ENCODE results near the gene PPP1R7.

The PPP1R7 gene

DNA sequence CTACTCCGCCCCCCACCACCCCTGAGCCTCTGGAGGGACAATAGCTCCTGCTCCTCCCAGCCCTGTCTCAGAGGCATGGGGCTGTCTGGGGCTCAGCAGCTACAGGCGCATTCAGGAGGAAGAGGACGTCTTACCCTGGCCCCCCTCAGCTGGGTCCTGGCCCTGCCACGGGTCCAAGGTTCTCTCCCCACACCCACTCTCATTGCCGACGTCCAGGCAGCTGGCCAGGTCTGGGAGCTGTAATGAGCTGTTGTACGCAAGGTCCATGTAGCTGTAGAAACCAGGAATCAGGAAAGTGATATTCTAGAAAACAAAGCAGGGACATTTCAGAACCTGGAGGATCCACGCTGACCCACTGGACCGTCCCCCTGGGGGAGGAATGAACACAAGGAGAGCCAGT, 14.5 kb upstream of the PPP1R7 start:
- no peak for DNase-seq (ENCODE audit: low spot score)
- Histone ChIP-seq H3K4me3 (no peak overlapping the region), H3K27ac (no peak overlapping the region)
- TF ChIP-seq, protein P1, sequence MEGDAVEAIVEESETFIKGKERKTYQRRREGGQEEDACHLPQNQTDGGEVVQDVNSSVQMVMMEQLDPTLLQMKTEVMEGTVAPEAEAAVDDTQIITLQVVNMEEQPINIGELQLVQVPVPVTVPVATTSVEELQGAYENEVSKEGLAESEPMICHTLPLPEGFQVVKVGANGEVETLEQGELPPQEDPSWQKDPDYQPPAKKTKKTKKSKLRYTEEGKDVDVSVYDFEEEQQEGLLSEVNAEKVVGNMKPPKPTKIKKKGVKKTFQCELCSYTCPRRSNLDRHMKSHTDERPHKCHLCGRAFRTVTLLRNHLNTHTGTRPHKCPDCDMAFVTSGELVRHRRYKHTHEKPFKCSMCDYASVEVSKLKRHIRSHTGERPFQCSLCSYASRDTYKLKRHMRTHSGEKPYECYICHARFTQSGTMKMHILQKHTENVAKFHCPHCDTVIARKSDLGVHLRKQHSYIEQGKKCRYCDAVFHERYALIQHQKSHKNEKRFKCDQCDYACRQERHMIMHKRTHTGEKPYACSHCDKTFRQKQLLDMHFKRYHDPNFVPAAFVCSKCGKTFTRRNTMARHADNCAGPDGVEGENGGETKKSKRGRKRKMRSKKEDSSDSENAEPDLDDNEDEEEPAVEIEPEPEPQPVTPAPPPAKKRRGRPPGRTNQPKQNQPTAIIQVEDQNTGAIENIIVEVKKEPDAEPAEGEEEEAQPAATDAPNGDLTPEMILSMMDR (IDR thresholded peaks at IDR 0.05) = no peak

DNA sequence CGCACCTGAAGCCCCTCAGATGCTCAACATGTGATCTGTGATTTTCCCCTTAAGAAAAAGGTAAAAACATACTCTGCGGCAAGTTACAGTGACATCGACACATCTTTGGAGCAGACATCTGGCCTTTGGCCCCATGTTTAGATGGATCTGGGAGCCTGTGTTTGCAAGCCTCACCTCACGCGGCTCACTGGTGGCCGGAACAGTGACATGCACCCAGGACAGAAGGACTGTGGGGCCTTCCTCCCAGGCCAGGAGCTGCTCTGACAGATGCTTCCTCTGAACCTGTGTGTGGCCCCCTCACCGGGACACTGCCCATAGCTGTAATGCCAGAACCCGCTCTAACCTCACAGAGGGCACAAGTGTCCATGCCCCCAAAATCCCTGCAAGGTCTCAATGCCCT, 14.1 kb upstream of the PPP1R7 start:
- Histone ChIP-seq H3K4me3 (no peak overlapping the region), H3K27ac (no peak overlapping the region)
- TF ChIP-seq, protein P1 (IDR thresholded peaks at IDR 0.05) = no peak
- DNase-seq (ENCODE audit: low spot score) = no peak

DNA sequence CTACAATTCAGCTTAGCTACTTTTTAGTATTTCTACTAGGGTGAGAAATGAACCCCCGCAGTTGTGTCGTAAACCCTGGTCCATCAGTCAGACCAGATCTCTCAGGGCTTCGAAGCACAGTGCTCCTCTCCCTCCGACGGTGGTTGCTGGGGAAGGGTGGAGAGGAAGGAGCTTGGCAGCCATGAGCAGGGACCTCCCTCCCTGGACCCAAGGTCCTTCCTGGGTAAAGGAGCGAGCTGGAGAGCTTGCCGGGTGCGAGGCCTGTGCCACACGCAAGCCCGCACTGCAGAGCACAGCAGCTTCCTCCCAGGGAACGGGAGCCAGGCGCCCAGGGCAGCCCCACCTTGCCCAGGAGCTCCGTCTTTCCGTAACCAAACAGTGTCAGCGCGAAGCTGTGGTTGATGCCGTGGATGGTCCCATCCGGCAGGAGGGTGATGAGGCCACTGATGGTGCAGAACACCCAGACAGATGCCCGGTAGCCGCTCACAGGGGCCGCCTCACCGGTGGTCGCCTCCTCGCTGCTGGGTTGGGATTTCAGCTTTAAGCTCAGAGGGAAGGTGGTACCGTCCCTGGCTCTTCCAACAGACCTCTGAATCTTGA, 13.5 kb upstream of the PPP1R7 start:
- H3K27ac ChIP-seq = no peak overlapping the region
- no peak for DNase-seq (ENCODE audit: low spot score)
- TF ChIP-seq, protein P1 (IDR thresholded peaks at IDR 0.05) = no peak

DNA sequence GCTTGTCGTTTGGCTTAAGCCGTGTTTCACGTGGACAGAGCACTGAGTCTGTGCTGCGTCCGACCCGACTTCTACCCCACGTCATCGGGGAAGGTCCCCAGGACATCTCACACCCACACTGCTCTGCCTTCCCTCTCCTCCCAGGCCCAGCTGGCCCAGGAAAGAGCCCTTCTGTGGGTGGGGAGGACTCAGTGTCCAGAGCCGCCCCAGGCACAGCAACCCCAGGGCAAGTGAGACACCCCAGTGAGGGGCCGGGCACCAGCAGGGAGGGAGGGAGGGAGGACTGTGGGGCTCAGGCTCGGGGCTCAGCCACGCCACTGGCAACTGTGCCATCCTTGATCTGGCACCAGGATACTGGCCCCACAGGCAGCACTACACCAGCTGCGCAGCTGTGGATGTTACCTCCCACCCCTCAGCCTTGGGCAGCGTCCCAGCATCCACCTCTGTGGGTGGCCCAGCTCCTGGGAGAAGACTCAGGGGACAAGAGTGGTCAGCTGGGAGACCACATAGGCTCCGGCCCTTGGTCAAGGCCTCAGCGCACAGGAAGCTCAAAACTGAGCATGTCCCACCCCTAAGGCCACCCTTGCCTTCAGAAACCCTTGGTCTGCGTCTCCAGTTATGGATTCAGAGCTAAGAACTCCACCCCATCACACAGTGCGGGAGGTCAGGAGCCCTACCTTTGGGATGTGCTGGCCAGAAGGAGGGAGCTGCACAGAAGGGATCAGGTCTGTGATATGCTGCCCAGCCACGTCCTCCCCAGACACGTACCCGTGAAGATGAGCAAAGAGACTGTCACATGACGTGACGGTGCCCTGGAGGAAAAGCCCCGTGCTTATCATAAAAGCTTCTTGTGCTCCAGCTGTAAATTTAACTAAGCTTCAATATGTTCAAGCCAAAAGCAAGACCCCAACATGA, 12.7 kb upstream of the PPP1R7 start:
- DNase-seq (ENCODE audit: low spot score) = no peak
- no peak overlapping the region for H3K27ac ChIP-seq
- H3K4me3 ChIP-seq = no peak overlapping the region
- TF ChIP-seq, protein P1 (IDR thresholded peaks at IDR 0.05) = no peak

More for the DNA sequence above, 13.5 kb upstream of the PPP1R7 start:
- H3K4me3 ChIP-seq = no peak overlapping the region

DNA sequence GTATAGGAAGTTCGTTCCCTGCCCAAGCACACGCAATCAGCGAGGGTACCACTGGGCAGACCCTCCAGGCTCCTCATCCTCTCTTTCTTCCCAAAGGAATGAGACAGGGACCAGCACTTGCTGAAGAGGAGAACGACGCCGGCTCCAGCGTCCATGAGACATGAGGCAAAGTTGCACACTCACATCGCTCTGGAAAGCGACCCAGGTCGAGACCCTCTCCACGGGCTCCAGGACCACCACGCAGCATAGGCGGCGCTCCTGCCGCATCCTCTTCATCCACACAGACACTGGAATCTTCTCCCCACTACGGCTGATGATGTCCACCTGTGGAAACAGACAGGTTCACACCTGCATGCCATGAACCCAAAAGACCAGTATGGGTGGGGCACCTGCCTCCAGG, 11.8 kb upstream of the PPP1R7 start:
- no peak for DNase-seq (ENCODE audit: low spot score)
- Histone ChIP-seq H3K27ac (no peak overlapping the region), H3K4me3 (no peak overlapping the region)
- TF ChIP-seq, protein P1 (IDR thresholded peaks at IDR 0.05) = no peak

DNA sequence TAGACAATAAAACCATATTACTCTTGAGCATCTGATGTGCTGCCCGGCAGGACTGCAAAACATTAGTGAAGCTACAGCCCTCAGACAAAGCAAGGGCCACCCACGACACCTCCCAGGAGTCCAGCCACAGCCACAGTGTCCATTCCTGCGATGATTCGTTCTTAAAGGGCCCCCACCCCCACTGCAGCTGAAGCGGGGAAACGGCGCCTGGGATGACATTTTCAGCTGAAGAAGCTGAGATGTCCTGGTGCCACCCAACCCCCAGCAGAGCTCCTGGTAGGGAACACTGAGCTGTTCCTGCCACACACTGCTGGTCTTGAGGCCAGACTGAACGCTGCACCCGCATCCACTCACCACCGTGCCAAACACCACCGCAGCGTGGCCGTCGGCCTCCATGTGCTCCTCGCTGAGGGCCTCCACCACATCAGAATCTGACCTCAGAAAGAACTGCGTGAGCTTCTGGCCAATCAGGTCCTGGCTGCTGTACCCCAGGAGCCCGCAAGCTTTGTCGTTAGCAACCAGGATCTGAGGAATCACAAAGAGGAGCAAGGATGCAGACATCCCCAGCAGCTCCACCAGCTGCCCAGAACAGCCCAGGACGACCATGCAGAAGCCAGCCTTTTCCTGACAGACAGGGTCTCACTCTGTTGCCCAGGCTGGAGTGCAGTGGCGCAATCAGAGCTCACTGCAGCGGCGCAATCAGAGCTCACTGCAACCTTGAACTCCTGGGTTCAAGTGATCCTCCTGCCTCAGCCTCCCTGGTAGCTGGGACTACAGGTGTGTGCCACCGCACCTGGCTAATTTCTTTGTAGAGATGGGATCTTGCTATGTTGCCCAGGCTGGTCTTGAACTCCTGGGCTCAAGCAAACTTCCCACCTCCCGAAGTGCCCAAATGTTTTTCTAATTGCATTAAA, 10.5 kb upstream of the PPP1R7 start:
- Histone ChIP-seq H3K27ac (no peak overlapping the region), H3K4me3 (no peak overlapping the region)
- DNase-seq (ENCODE audit: low spot score) = no peak
- TF ChIP-seq, protein P1 (IDR thresholded peaks at IDR 0.05) = no peak
